NCI-H82 treated with DMSO at 0.1 percent for 48 hours (cell line): Measurements from ENCODE around the gene SLC37A4.
"Not testable (repeated sequence)": the region's sequence is repeated elsewhere in the genome, so short reads cannot be mapped to it uniquely, and the experiment has no call there.

ENCODE experiments used
- DNase-seq: peaks from one replicate; lab custom pipeline; 2025; ENCODE audit not compliant: unreplicated experiment; lab: John Stamatoyannopoulos, UW

The SLC37A4 gene

GRCh38 chr11:119018074-119018938 is 12.4 kb downstream of the SLC37A4 start, which contains the start of the genes RPS25 and TRAPPC4:
TSS of gene RPS25 (minus strand) at chr11:119018343. CDS start at chr11:119018284, 59 bp downstream.
TSS of gene TRAPPC4 (plus strand) at chr11:119018766. CDS start at chr11:119018796, 30 bp downstream.
- peak; percentile 87 for DNase-seq

- not testable (repeated sequence) for DNase-seq
These were observed 13.3 kb downstream of the SLC37A4 start for GRCh38 chr11:119017377-119017776.

GRCh38 chr11:119016216-119017009 is 14.3 kb downstream of the SLC37A4 start:
- no peak for DNase-seq

- DNase-seq = no peak
These were observed 15.5 kb downstream of the SLC37A4 start for GRCh38 chr11:119015054-119015611.

GRCh38 chr11:119014209-119014924 is 16.3 kb downstream of the SLC37A4 start:
- no peak for DNase-seq

- DNase-seq = no peak
These were observed 18.0 kb downstream of the SLC37A4 start for GRCh38 chr11:119012629-119013170.

GRCh38 chr11:119011476-119012053 is 19.1 kb downstream of the SLC37A4 start:
- no peak for DNase-seq

- DNase-seq = no peak
These were observed 24.0 kb downstream of the SLC37A4 start for GRCh38 chr11:119006656-119007055.

- no peak for DNase-seq
These were observed 29.8 kb downstream of the SLC37A4 start for GRCh38 chr11:119000906-119001305.

GRCh38 chr11:118998822-118999221 is 31.9 kb downstream of the SLC37A4 start:
- DNase-seq = no peak

GRCh38 chr11:118998388-118998717 is 32.3 kb downstream of the SLC37A4 start:
- no peak for DNase-seq

- peak; percentile 69 for DNase-seq
These were observed 32.9 kb downstream of the SLC37A4 start, which contains the start of gene CENATAC for GRCh38 chr11:118997627-118998387. TSS of gene CENATAC (plus strand) at chr11:118998138. CDS start at chr11:118998198, 60 bp downstream.

GRCh38 chr11:118996926-118997626 is 33.6 kb downstream of the SLC37A4 start:
- DNase-seq = no peak

GRCh38 chr11:118991486-118992038 is 39.1 kb downstream of the SLC37A4 start:
- DNase-seq = not testable (repeated sequence)

GRCh38 chr11:118988280-118988679 is 42.4 kb downstream of the SLC37A4 start:
- no peak for DNase-seq

GRCh38 chr11:118984825-118985224 is 45.9 kb downstream of the SLC37A4 start:
- DNase-seq = no peak

- DNase-seq = not testable (repeated sequence)
These were observed 46.3 kb downstream of the SLC37A4 start for GRCh38 chr11:118984337-118984736.

GRCh38 chr11:118980191-118980881 is 50.3 kb downstream of the SLC37A4 start:
- no peak for DNase-seq
